UCSD-AML1 (cell line): Measurements from ENCODE around the gene S100A6.
A peak's percentile ranks its signal among the peaks of the same experiment; 100 is the strongest.
"Not testable (repeated sequence)": the region's sequence is repeated elsewhere in the genome, so short reads cannot be mapped to it uniquely, and the experiment has no call there.

Experiments
- DNase-seq: peaks from one replicate; lab custom pipeline; 2025; ENCODE audit not compliant: unreplicated experiment; lab: John Stamatoyannopoulos, UW

The S100A6 gene

GRCh38 chr1:153532769-153533599 lies 2.8 kb downstream of the S100A6 start:
- DNase-seq = peak; percentile 85

GRCh38 chr1:153532181-153532580 lies 3.6 kb downstream of the S100A6 start:
- DNase-seq = no peak

GRCh38 chr1:153531638-153532037 lies 4.2 kb downstream of the S100A6 start:
- no peak for DNase-seq

GRCh38 chr1:153527683-153528040 lies 8.1 kb downstream of the S100A6 start:
- no peak for DNase-seq

GRCh38 chr1:153527023-153527682 lies 8.6 kb downstream of the S100A6 start:
- DNase-seq = no peak

- DNase-seq = no peak
Observed at GRCh38 chr1:153526132-153526543, 9.7 kb downstream of the S100A6 start.

- no peak for DNase-seq
Observed at GRCh38 chr1:153525088-153525728, 10.6 kb downstream of the S100A6 start.

- DNase-seq = not testable (repeated sequence)
Observed at GRCh38 chr1:153522353-153523048, 13.3 kb downstream of the S100A6 start.

- DNase-seq = not testable (repeated sequence)
Observed at GRCh38 chr1:153521808-153522207, 14.0 kb downstream of the S100A6 start.

- DNase-seq = no peak
Observed at GRCh38 chr1:153520818-153521476, 14.8 kb downstream of the S100A6 start.

- not testable (repeated sequence) for DNase-seq
Observed at GRCh38 chr1:153520137-153520691, 15.6 kb downstream of the S100A6 start.

- DNase-seq = no peak
Observed at GRCh38 chr1:153519242-153519641, 16.5 kb downstream of the S100A6 start.

GRCh38 chr1:153515504-153516394 lies 20.0 kb downstream of the S100A6 start:
- peak; percentile 46 for DNase-seq

- DNase-seq = no peak
Observed at GRCh38 chr1:153513666-153514065, 22.1 kb downstream of the S100A6 start.

- DNase-seq = peak; percentile 37
Observed at GRCh38 chr1:153513023-153513422, 22.8 kb downstream of the S100A6 start.

- peak; percentile 70 for DNase-seq
Observed at GRCh38 chr1:153510984-153511410, 24.8 kb downstream of the S100A6 start.

GRCh38 chr1:153509729-153510354 lies 25.9 kb downstream of the S100A6 start:
- peak; percentile 51 for DNase-seq

GRCh38 chr1:153509036-153509435 lies 26.8 kb downstream of the S100A6 start:
- no peak for DNase-seq
